ENCODE data around the gene FPGT. TPM values are rescaled to one million over a fixed set of nuclear protein-coding genes. Genes with fewer than 3 reads are reported as not detected.

The FPGT gene
- total and polyA plus RNA-seq, 9 of the 15 experiments (the other 6 are each of a cell fraction or from before 2014, with no cell fraction given) = 11.6 to 24.3 (median 22.5) TPM

- TF ChIP-seq RNF2 (IDR thresholded peaks at IDR 0.05) = no peak
- no peak for TF ChIP-seq ZNF197 (CRISPR knock-in tag; IDR thresholded peaks at IDR 0.05; ENCODE audit: low read depth)
- TF ChIP-seq ZNF766 (CRISPR knock-in tag; conservative IDR thresholded peaks at IDR 0.05) = no peak
- no peak for TF ChIP-seq CHAMP1 (IDR thresholded peaks at IDR 0.05)
- no peak for TF ChIP-seq ZNF212 (CRISPR knock-in tag; IDR thresholded peaks at IDR 0.05)
- peak; percentile 85 for TF ChIP-seq ZFX (CRISPR knock-in tag; IDR thresholded peaks at IDR 0.05)
- TF ChIP-seq LCOR (CRISPR knock-in tag; IDR thresholded peaks at IDR 0.05) = no peak
- TF ChIP-seq CREM (IDR thresholded peaks at IDR 0.05; ENCODE audit: low read depth) = peak; percentile 40
- no peak for TF ChIP-seq DMBX1 (CRISPR knock-in tag; IDR thresholded peaks at IDR 0.05; ENCODE audit: borderline replicate concordance)
- TF ChIP-seq ZBTB2 (IDR thresholded peaks at IDR 0.05) = peak; percentile 79
- no peak for TF ChIP-seq ZNF133 (CRISPR knock-in tag; IDR thresholded peaks at IDR 0.05)
- no peak for TF ChIP-seq EP300 (IDR thresholded peaks at IDR 0.05; ENCODE audit: low read length)
- TF ChIP-seq MITF (IDR thresholded peaks at IDR 0.05) = no peak
- TF ChIP-seq STAT5B (CRISPR knock-in tag; IDR thresholded peaks at IDR 0.05) = no peak
- TF ChIP-seq DNMT1 (IDR thresholded peaks at IDR 0.05) = no peak
- peak; percentile 78 for TF ChIP-seq POLR2B (IDR thresholded peaks at IDR 0.05; ENCODE audit: low read depth, partially characterized antibody)
- no peak for TF ChIP-seq FOXO4 (CRISPR knock-in tag; IDR thresholded peaks at IDR 0.05)
- TF ChIP-seq MBD2 (IDR thresholded peaks at IDR 0.05; ENCODE audit: borderline replicate concordance, low read depth) = no peak
- no peak for TF ChIP-seq ZHX1 (conservative IDR thresholded peaks at IDR 0.05; ENCODE audit: low read length)
- no peak for TF ChIP-seq KDM1A (IDR thresholded peaks at IDR 0.05)
These were observed at the start of gene FPGT, which contains the start of gene LRRIQ3 (continued) for GRCh38 chr1:74197657-74198552.

All from K562 (cell line).